Progenitor cell of endocrine pancreas (in vitro differentiated cells): ENCODE measurements around the gene DNM3. TPM values are rescaled to one million over a fixed set of nuclear protein-coding genes. Genes with fewer than 3 reads are reported as not detected.

Source experiments
- DNase-seq: peaks from one replicate; pipeline ENCODE4 v3.0.0; 2021; ENCODE audit warnings: low spot score; ENCODE audit not compliant: unreplicated experiment
- H3K27ac Mint-ChIP-seq: 2 replicates; pipeline ENCODE4 v1.8.0; 2021; ENCODE audit warnings: mild to moderate bottlenecking, moderate library complexity, mixed read lengths
- H3K27me3 Mint-ChIP-seq: 2 replicates; pipeline ENCODE4 v1.8.0; 2021; ENCODE audit warnings: mixed read lengths
- H3K36me3 Mint-ChIP-seq: 2 replicates; pipeline ENCODE4 v1.8.0; 2022; ENCODE audit warnings: mixed read lengths; ENCODE audit not compliant: insufficient read depth
- H3K4me1 Mint-ChIP-seq: 2 replicates; pipeline ENCODE4 v1.8.0; 2021; ENCODE audit warnings: low read depth, mixed read lengths
- H3K4me3 Mint-ChIP-seq: 2 replicates; pipeline ENCODE4 v1.8.0; 2021; ENCODE audit warnings: low read depth, mild to moderate bottlenecking, moderate library complexity, mixed read lengths
- H3K9me3 Mint-ChIP-seq: 2 replicates; pipeline ENCODE4 v1.8.0; 2021; ENCODE audit warnings: low read depth, mixed read lengths
- total RNA-seq: library from RNA; stranded (reverse); gene quantifications from 2 replicates; pipeline ENCODE4 v1.2.1, GENCODE V29; 2021
- TF ChIP-seq, protein P1 (sequence below): fragments of 200-600 bp; sonication (generic); IDR thresholded peaks from one replicate; pipeline ENCODE4 v1.5.0; 2021; ENCODE audit warnings: antibody characterized with exemption, mild to moderate bottlenecking; ENCODE audit not compliant: unreplicated experiment

The DNM3 gene
- total RNA-seq, 1 donor from 2014 or later: 0.48 TPM

DNA sequence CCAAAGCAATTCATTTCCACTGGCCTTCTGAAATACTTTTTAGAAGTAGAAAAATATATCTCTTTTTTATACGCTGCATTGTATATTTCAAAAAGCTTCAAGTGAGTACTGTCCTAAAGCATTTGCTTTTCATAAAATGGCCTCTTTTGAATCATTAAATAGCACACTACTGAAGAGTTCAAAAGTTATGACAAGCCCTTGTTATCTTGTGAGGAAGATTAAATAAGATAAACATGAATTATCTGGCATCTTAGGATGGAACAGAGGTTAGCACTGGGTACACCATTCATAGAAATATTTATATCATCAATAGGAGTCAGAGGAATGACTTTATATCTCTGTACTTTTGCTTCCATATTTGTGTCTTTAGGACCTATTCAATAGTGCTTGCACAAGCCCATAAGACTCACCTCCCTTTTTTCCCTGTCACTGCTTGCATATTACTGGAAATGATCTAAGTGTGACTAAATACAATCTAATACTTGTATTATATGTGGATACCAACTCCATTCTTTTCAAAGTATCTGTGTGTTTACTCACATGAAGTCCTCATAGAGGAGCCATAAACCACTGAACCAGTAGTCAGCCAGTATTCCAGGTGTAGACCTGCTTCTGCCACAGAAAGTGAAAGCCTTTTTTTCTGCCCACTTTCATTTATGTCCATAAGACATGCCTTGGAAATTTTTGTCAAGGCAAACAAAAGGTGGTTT is 305.0 kb downstream of the DNM3 start:
- DNase-seq: no peak
- no peaks in the 10 kb centered on the region for H3K27me3 Mint-ChIP-seq
- H3K36me3 Mint-ChIP-seq: no peaks in the 10 kb centered on the region
- TF ChIP-seq, protein P1, sequence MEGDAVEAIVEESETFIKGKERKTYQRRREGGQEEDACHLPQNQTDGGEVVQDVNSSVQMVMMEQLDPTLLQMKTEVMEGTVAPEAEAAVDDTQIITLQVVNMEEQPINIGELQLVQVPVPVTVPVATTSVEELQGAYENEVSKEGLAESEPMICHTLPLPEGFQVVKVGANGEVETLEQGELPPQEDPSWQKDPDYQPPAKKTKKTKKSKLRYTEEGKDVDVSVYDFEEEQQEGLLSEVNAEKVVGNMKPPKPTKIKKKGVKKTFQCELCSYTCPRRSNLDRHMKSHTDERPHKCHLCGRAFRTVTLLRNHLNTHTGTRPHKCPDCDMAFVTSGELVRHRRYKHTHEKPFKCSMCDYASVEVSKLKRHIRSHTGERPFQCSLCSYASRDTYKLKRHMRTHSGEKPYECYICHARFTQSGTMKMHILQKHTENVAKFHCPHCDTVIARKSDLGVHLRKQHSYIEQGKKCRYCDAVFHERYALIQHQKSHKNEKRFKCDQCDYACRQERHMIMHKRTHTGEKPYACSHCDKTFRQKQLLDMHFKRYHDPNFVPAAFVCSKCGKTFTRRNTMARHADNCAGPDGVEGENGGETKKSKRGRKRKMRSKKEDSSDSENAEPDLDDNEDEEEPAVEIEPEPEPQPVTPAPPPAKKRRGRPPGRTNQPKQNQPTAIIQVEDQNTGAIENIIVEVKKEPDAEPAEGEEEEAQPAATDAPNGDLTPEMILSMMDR: no peak
- H3K27ac Mint-ChIP-seq: no peak overlapping the region
- no peak overlapping the region for H3K4me3 Mint-ChIP-seq
- peaks cover 35% of the 10 kb centered on the region for H3K4me1 Mint-ChIP-seq
- no peaks in the 10 kb centered on the region for H3K9me3 Mint-ChIP-seq

DNA sequence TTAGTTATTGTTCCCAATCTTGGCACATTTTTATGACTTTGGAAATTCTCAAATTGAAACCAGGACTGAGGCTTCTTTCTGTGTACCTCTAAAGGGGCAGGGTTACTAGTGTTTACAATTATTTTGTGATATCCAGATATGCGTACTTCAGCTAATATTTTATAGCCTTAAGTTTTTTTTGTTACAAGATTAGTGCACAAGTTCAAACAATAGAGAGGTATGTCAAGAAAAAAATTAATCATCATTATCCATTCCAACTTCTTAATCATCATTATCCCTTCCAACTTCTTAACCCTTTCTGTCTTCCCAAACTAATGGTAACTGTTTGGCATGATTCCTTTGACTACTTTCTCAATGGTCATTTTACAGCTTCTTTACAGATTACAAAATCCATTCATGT is 306.2 kb downstream of the DNM3 start:
- H3K27ac Mint-ChIP-seq: no peak overlapping the region
- no peak for DNase-seq
- no peaks in the 10 kb centered on the region for H3K36me3 Mint-ChIP-seq
- no peaks in the 10 kb centered on the region for H3K9me3 Mint-ChIP-seq
- H3K27me3 Mint-ChIP-seq: no peaks in the 10 kb centered on the region
- peaks cover 29% of the 10 kb centered on the region for H3K4me1 Mint-ChIP-seq
- TF ChIP-seq, protein P1: no peak
- H3K4me3 Mint-ChIP-seq: no peak overlapping the region

DNA sequence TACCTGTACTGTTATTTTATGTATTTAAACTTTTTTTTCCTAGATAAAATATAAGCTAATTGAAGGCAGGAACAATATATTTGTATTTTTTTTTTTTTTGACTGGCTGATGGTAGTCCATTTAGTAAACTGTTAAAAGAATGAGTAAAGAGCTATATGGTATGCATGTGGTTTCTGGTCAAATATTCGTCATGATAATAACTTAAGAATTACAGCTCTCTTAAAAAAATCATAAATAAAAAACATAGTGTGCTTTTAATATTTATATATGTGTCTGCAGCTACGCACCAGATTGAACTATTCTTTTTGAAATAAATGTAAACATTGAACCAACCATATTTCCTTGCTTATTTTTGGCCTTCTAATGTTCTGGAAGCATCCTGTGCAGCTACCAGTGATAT is 306.9 kb downstream of the DNM3 start:
- Mint-ChIP-seq H3K27me3 (no peaks in the 10 kb centered on the region), H3K9me3 (no peaks in the 10 kb centered on the region), H3K36me3 (no peaks in the 10 kb centered on the region), H3K4me3 (no peak overlapping the region), H3K4me1 (peaks cover 27% of the 10 kb centered on the region), H3K27ac (no peak overlapping the region)
- no peak for DNase-seq
- TF ChIP-seq, protein P1: no peak

DNA sequence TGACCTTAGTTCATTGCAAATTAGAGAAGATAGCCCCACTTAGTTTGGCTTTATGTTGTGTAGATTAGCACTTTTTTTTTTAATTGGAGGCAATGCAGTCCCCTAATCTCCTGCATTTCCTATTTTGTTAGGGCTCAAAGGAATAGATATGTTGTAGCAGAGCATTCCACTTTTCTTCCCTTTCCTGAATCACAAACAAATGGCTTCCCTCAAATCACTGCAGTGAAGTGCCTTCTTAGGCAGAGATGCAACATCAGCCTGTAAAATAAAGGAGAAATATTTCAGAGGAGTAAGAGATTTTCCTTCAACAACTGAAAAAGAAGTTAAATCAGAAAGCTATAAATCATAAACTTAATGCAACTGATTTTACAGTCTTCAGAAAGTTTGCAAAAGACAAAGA is 307.4 kb downstream of the DNM3 start:
- Mint-ChIP-seq H3K36me3 (no peaks in the 10 kb centered on the region), H3K27me3 (no peaks in the 10 kb centered on the region), H3K27ac (no peak overlapping the region), H3K4me1 (peaks cover 22% of the 10 kb centered on the region), H3K9me3 (no peaks in the 10 kb centered on the region), H3K4me3 (no peak overlapping the region)
- TF ChIP-seq, protein P1: no peak
- no peak for DNase-seq

DNA sequence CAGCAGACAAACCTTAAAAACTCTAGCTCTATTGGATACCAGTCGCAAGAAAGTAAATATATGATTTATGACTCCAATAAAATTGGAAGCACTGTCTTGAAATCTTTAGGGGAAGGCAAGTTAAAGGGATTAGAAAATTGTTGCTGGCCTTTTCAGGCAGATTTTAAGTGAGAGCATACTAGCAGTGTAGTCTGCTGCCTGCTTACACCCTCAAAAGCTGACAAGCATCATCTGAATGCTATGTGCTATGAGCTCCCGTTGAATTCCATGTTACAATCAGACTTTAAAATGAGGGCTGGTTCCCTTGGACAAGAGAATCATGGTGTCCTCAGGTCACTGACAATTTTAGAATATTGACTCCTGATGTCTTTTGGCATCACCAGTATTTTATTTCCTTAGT is 308.0 kb downstream of the DNM3 start:
- no peaks in the 10 kb centered on the region for H3K27me3 Mint-ChIP-seq
- TF ChIP-seq, protein P1: no peak
- H3K9me3 Mint-ChIP-seq: no peaks in the 10 kb centered on the region
- peaks cover 19% of the 10 kb centered on the region for H3K4me1 Mint-ChIP-seq
- H3K36me3 Mint-ChIP-seq: no peaks in the 10 kb centered on the region
- no peak overlapping the region for H3K4me3 Mint-ChIP-seq
- DNase-seq: no peak
- H3K27ac Mint-ChIP-seq: no peak overlapping the region
